ENCODE measurements around the gene RAB27B. TPM values are rescaled to one million over a fixed set of nuclear protein-coding genes. Genes with fewer than 3 reads are reported as not detected.

RAB27B gene
- polyA plus RNA-seq, 1 experiment, result 1.9 TPM

DNA sequence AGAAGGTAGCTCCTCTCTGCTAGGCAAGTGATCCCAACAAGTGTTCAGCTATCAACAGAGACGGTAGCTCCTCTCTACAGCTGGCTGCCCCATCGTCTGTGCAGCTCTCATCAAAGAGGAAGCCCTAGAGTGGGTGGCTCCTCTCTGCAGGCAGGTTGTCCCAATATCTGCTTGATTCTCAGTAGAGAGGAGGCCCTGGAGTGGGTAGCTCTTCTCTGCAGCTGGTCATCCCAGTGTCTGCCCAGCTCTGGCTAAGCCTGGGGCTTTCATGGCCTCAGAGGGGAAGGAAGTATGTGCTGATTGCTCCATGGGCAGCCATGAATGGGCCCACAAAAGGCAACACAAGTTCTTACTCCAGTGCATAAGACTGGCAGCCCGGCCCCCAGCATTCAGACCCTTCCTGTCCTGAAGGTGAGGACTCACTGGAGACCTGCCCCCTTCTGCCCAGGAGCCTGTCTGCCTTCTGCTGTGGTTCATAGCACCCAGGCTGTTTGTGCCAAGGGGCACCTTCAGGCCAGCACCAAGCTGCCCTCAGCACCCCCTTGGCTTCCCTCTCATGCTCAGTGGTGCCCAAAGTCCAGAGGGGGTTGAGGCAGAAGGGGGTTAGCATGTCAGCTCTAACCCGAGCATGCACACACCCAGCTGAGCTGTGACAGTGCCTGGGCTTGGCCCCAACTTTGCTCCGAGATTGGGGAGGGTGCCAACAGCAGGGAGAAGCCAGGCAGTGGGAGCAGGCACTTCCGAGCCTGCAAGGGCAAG is 82.1 kb downstream of the RAB27B start:
- no peak for DNase-seq (ENCODE audit: low read depth, low spot score)
- CTCF ChIA-PET, result interaction anchor here (0.6 to 1.4 kb wide), 3 partner anchors 72 to 238 kb away, joined by 3 read pairs; no protein-coding TSS in a partner anchor
- Histone ChIP-seq H3K4me3 (ENCODE audit: low read depth, low read length) (no peak overlapping the region), H3K9me3 (ENCODE audit: control insufficient read depth, insufficient read depth, low read length) (peaks cover 10% of the 10 kb centered on the region; the same call in 1 of the 2 replicates), H3K27me3 (ENCODE audit: control insufficient read depth, insufficient read depth, low read length) (no peaks in the 10 kb centered on the region), H3K27ac (ENCODE audit: low read depth, low read length) (no peak overlapping the region)
- TF ChIP-seq, protein P1, sequence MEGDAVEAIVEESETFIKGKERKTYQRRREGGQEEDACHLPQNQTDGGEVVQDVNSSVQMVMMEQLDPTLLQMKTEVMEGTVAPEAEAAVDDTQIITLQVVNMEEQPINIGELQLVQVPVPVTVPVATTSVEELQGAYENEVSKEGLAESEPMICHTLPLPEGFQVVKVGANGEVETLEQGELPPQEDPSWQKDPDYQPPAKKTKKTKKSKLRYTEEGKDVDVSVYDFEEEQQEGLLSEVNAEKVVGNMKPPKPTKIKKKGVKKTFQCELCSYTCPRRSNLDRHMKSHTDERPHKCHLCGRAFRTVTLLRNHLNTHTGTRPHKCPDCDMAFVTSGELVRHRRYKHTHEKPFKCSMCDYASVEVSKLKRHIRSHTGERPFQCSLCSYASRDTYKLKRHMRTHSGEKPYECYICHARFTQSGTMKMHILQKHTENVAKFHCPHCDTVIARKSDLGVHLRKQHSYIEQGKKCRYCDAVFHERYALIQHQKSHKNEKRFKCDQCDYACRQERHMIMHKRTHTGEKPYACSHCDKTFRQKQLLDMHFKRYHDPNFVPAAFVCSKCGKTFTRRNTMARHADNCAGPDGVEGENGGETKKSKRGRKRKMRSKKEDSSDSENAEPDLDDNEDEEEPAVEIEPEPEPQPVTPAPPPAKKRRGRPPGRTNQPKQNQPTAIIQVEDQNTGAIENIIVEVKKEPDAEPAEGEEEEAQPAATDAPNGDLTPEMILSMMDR (IDR thresholded peaks at IDR 0.05; ENCODE audit: low read depth, low read length), result no peak
- POLR2A ChIA-PET, result no interaction called here

GRCh38 chr18:54911551-54911950 is 83.3 kb downstream of the RAB27B start:
- ChIA-PET POLR2A (no interaction called here), CTCF (interaction anchor here (0.7 to 1.4 kb wide), 2 partner anchors 71 to 232 kb away, joined by 3 read pairs; no protein-coding TSS in a partner anchor)
- TF ChIP-seq, protein P1 (IDR thresholded peaks at IDR 0.05; ENCODE audit: low read depth, low read length), result no peak
- peaks cover 10% of the 10 kb centered on the region; the same call in 1 of the 2 replicates for H3K9me3 ChIP-seq (ENCODE audit: control insufficient read depth, insufficient read depth, low read length)
- no peak for DNase-seq (ENCODE audit: low read depth, low spot score)
- H3K4me3 ChIP-seq (ENCODE audit: low read depth, low read length), result no peak overlapping the region
- H3K27ac ChIP-seq (ENCODE audit: low read depth, low read length), result no peak overlapping the region
- no peaks in the 10 kb centered on the region for H3K27me3 ChIP-seq (ENCODE audit: control insufficient read depth, insufficient read depth, low read length)

DNA sequence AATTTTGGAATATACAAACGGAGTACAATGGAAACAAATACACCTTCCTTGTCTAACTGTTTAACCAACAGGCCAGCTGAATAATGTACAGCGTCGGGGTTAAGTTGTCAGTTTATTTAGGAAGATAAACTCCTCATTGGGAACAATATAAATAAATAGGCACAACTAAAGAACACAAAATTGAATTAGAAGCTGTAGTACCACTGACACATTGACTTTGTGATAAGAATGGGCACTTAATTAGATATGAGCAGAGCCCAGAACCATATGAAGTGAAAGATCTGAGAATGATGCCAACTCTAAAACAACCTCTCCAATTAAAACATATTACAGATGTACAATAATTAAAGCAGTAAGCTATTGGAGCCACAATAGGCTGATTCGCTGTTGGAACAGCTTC is 86.5 kb downstream of the RAB27B start:
- Histone ChIP-seq H3K4me3 (ENCODE audit: low read depth, low read length) (no peak overlapping the region), H3K27ac (ENCODE audit: low read depth, low read length) (no peak overlapping the region), H3K9me3 (ENCODE audit: control insufficient read depth, insufficient read depth, low read length) (peaks cover 10% of the 10 kb centered on the region; the same call in 1 of the 2 replicates), H3K27me3 (ENCODE audit: control insufficient read depth, insufficient read depth, low read length) (no peaks in the 10 kb centered on the region)
- CTCF ChIA-PET, result no interaction called here
- no peak for DNase-seq (ENCODE audit: low read depth, low spot score)
- TF ChIP-seq, protein P1 (IDR thresholded peaks at IDR 0.05; ENCODE audit: low read depth, low read length), result no peak
- POLR2A ChIA-PET, result no interaction called here

GRCh38 chr18:54916507-54916906 is 88.2 kb downstream of the RAB27B start:
- TF ChIP-seq, protein P1 (IDR thresholded peaks at IDR 0.05; ENCODE audit: low read depth, low read length), result no peak
- no peak overlapping the region for H3K27ac ChIP-seq (ENCODE audit: low read depth, low read length)
- H3K4me3 ChIP-seq (ENCODE audit: low read depth, low read length), result no peak overlapping the region
- no peaks in the 10 kb centered on the region for H3K9me3 ChIP-seq (ENCODE audit: control insufficient read depth, insufficient read depth, low read length)
- ChIA-PET POLR2A (no interaction called here), CTCF (no interaction called here)
- no peaks in the 10 kb centered on the region for H3K27me3 ChIP-seq (ENCODE audit: control insufficient read depth, insufficient read depth, low read length)
- DNase-seq (ENCODE audit: low read depth, low spot score), result no peak

- Histone ChIP-seq H3K27me3 (ENCODE audit: control insufficient read depth, insufficient read depth, low read length) (no peaks in the 10 kb centered on the region), H3K9me3 (ENCODE audit: control insufficient read depth, insufficient read depth, low read length) (no peaks in the 10 kb centered on the region), H3K4me3 (ENCODE audit: low read depth, low read length) (no peak overlapping the region), H3K27ac (ENCODE audit: low read depth, low read length) (no peak overlapping the region)
- TF ChIP-seq, protein P1 (IDR thresholded peaks at IDR 0.05; ENCODE audit: low read depth, low read length), result no peak
- no peak for DNase-seq (ENCODE audit: low read depth, low spot score)
- ChIA-PET CTCF (no interaction called here), POLR2A (no interaction called here)
Measured at GRCh38 chr18:54918060-54918459, 89.8 kb downstream of the RAB27B start.

Measured in AG04450 (cell line).